Tibial nerve (tissue), 4 donors: Measurements from ENCODE around the gene MTFP1.

Experiments
- EP300 ChIP-seq, 2 donors: sonication (generic); formaldehyde crosslinking; IDR thresholded peaks; one replicate each; pipeline ENCODE4 v1.6.1; 2017; ENCODE audit warnings: antibody characterized with exemption in 2 of 2, mild to moderate bottlenecking in 1 of 2
- POLR2A ChIP-seq, 2 donors: fragments of 450-650 bp; IDR thresholded peaks; one replicate each; pipeline ENCODE4 v1.6.1; 2017; ENCODE audit warnings: antibody characterized with exemption in 2 of 2, mild to moderate bottlenecking in 2 of 2, moderate library complexity in 2 of 2
- TF ChIP-seq, protein P1 (sequence below), 5 experiments: fragments of 200-600 bp in 3 of 5; fragments of 450-650 bp in 2 of 5; sonication (generic) in 3 of 5; IDR thresholded peaks; one replicate each; pipeline ENCODE4 v1.5.1; 2016 to 2019; ENCODE audit warnings: antibody characterized with exemption in 5 of 5, mild to moderate bottlenecking in 3 of 5, moderate library complexity in 2 of 5

DNA sequence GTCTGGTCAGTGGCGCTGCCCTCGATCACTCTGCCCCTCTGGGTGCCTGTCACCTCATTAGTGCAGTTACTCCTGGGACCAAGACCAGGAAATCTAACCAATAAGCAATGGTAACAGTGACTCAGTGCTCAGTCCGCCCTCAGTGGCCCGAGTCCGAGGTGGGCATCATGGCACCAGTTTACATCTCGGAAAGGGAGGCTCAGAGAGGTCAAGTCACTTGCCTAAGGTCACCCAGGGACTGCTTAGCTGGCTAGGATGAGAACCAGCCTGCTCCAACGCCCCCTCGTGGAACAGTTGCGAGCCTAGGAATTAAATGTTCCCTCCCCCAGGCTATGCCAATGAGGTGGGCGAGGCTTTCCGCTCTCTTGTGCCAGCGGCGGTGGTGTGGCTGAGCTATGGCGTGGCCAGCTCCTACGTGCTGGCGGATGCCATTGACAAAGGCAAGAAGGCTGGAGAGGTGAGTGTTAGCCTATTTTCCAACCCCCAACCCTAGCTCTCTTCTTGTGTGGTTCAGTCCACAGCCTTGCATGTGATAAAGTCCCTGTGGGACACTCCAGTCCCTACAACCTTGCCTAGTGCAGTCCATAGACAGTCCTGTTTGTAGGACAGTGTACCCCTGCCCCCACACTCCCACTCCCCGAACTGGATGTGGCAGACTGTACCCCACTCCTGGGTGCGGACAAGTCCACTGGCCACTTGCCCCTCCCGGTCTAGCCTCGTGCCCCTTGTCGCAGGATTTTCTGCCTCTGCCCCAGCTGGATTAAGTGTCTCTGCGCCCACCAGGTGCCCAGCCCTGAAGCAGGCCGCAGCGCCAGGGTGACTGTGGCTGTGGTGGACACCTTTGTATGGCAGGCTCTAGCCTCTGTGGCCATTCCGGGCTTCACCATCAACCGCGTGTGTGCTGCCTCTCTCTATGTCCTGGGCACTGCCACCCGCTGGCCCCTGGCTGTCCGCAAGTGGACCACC is 1.1 kb downstream of the MTFP1 start:
- TF ChIP-seq EP300 (IDR thresholded peaks at IDR 0.05): peak in 1 of 2 donors; percentile 63
- TF ChIP-seq, protein P1, sequence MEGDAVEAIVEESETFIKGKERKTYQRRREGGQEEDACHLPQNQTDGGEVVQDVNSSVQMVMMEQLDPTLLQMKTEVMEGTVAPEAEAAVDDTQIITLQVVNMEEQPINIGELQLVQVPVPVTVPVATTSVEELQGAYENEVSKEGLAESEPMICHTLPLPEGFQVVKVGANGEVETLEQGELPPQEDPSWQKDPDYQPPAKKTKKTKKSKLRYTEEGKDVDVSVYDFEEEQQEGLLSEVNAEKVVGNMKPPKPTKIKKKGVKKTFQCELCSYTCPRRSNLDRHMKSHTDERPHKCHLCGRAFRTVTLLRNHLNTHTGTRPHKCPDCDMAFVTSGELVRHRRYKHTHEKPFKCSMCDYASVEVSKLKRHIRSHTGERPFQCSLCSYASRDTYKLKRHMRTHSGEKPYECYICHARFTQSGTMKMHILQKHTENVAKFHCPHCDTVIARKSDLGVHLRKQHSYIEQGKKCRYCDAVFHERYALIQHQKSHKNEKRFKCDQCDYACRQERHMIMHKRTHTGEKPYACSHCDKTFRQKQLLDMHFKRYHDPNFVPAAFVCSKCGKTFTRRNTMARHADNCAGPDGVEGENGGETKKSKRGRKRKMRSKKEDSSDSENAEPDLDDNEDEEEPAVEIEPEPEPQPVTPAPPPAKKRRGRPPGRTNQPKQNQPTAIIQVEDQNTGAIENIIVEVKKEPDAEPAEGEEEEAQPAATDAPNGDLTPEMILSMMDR (IDR thresholded peaks at IDR 0.05): peak; percentile 43 to 65 (median 53)
- TF ChIP-seq POLR2A (IDR thresholded peaks at IDR 0.05): no peak
